Gastroesophageal sphincter (tissue), 3 donors: ENCODE results near the gene SHQ1.

Experiments
- POLR2AphosphoS5 ChIP-seq: sonication (generic); formaldehyde crosslinking; IDR thresholded peaks from one replicate; pipeline ENCODE4 v1.6.1; 2017; ENCODE audit warnings: antibody characterized with exemption
- TF ChIP-seq, protein P1 (sequence below), 4 experiments: fragments of 200-600 bp in 2 of 4; fragments of 450-650 bp in 2 of 4; sonication (generic) in 1 of 4; IDR thresholded peaks; one replicate each; pipeline ENCODE4 v1.5.1; 2017 to 2019; ENCODE audit warnings: antibody characterized with exemption in 4 of 4, mild to moderate bottlenecking in 2 of 4, moderate library complexity in 2 of 4

DNA sequence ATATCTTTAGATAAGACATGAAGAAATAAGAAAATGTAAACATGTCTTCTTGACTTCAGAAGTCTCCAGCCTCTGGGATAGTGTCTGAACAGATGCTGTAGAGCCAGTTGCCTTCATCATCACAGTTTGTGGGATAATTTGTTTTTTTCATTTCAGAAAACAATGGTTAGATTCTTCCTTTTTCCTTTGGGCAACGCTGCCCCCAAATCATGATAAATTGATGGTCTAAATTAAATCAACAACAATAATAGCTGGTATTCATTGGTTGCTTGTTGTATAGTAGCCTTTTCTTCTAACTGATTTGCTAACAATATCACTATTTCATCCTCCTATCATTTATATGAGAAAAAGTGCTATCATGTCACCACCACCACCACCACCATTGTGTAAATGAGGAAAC lies 12.6 kb upstream of the SHQ1 start:
- TF ChIP-seq, protein P1, sequence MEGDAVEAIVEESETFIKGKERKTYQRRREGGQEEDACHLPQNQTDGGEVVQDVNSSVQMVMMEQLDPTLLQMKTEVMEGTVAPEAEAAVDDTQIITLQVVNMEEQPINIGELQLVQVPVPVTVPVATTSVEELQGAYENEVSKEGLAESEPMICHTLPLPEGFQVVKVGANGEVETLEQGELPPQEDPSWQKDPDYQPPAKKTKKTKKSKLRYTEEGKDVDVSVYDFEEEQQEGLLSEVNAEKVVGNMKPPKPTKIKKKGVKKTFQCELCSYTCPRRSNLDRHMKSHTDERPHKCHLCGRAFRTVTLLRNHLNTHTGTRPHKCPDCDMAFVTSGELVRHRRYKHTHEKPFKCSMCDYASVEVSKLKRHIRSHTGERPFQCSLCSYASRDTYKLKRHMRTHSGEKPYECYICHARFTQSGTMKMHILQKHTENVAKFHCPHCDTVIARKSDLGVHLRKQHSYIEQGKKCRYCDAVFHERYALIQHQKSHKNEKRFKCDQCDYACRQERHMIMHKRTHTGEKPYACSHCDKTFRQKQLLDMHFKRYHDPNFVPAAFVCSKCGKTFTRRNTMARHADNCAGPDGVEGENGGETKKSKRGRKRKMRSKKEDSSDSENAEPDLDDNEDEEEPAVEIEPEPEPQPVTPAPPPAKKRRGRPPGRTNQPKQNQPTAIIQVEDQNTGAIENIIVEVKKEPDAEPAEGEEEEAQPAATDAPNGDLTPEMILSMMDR (IDR thresholded peaks at IDR 0.05), result no peak
- no peak for TF ChIP-seq POLR2AphosphoS5
